Ishikawa (cell line): Measurements from ENCODE around the gene F2.

Experiments
- CEBPB ChIP-seq: IDR thresholded peaks from 2 replicates; pipeline ENCODE4 v1.6.1; 2012
- CREB1 ChIP-seq: IDR thresholded peaks from 2 replicates; pipeline ENCODE4 v1.6.1; 2012; ENCODE audit warnings: low read depth
- EGR1 ChIP-seq: IDR thresholded peaks from 2 replicates; pipeline ENCODE4 v1.6.1; 2012
- EP300 ChIP-seq: IDR thresholded peaks from 2 replicates; pipeline ENCODE4 v1.6.1; 2012; ENCODE audit warnings: borderline replicate concordance
- FOXM1 ChIP-seq: IDR thresholded peaks from 2 replicates; pipeline ENCODE4 v1.6.1; 2012; ENCODE audit warnings: low read depth, borderline replicate concordance
- NFIC ChIP-seq: IDR thresholded peaks from 2 replicates; pipeline ENCODE4 v1.6.1; 2012
- RAD21 ChIP-seq: IDR thresholded peaks from 2 replicates; pipeline ENCODE4 v1.6.1; 2012; ENCODE audit warnings: low read depth
- TAF1 ChIP-seq: IDR thresholded peaks from 2 replicates; pipeline ENCODE4 v1.6.1; 2012; ENCODE audit warnings: low read depth, mild to moderate bottlenecking
- TCF12 ChIP-seq: IDR thresholded peaks from 2 replicates; pipeline ENCODE4 v1.6.1; 2012; ENCODE audit warnings: low read depth
- TEAD4 ChIP-seq: IDR thresholded peaks from 2 replicates; pipeline ENCODE4 v1.6.1; 2012
- YY1 ChIP-seq: IDR thresholded peaks from 2 replicates; pipeline ENCODE4 v1.6.1; 2012; ENCODE audit warnings: low read depth
- ZBTB7A ChIP-seq: IDR thresholded peaks from 2 replicates; pipeline ENCODE4 v1.6.1; 2012; ENCODE audit warnings: low read depth
- TF ChIP-seq, protein P1 (sequence below): IDR thresholded peaks from 2 replicates; pipeline ENCODE4 v1.6.1; 2012
- TF ChIP-seq, protein P2 (sequence below): IDR thresholded peaks from 2 replicates; pipeline ENCODE4 v1.6.1; 2012
- TF ChIP-seq, protein P3 (sequence below): IDR thresholded peaks from 2 replicates; pipeline ENCODE4 v1.6.1; 2012; ENCODE audit warnings: low read depth, mild to moderate bottlenecking

F2 gene

DNA sequence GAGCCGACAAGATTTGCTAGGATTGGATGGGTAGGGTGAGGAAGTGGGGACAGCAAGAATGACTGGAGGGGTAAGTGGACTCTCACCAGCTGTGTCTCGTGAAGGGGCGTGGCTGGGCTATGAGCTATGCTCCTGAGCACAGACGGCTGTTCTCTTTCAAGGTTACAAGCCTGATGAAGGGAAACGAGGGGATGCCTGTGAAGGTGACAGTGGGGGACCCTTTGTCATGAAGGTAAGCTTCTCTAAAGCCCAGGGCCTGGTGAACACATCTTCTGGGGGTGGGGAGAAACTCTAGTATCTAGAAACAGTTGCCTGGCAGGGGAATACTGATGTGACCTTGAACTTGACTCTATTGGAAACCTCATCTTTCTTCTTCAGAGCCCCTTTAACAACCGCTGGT lies 19.9 kb downstream of the F2 start:
- TF ChIP-seq ZBTB7A = no peak
- TF ChIP-seq, protein P1, sequence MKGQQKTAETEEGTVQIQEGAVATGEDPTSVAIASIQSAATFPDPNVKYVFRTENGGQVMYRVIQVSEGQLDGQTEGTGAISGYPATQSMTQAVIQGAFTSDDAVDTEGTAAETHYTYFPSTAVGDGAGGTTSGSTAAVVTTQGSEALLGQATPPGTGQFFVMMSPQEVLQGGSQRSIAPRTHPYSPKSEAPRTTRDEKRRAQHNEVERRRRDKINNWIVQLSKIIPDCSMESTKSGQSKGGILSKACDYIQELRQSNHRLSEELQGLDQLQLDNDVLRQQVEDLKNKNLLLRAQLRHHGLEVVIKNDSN = no peak
- TF ChIP-seq, protein P2, sequence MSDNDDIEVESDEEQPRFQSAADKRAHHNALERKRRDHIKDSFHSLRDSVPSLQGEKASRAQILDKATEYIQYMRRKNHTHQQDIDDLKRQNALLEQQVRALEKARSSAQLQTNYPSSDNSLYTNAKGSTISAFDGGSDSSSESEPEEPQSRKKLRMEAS = no peak
- TF ChIP-seq EP300 = no peak
- no peak for TF ChIP-seq TAF1
- TF ChIP-seq TCF12 = no peak
- TF ChIP-seq CREB1 = no peak
- no peak for TF ChIP-seq TEAD4
- TF ChIP-seq, protein P3, sequence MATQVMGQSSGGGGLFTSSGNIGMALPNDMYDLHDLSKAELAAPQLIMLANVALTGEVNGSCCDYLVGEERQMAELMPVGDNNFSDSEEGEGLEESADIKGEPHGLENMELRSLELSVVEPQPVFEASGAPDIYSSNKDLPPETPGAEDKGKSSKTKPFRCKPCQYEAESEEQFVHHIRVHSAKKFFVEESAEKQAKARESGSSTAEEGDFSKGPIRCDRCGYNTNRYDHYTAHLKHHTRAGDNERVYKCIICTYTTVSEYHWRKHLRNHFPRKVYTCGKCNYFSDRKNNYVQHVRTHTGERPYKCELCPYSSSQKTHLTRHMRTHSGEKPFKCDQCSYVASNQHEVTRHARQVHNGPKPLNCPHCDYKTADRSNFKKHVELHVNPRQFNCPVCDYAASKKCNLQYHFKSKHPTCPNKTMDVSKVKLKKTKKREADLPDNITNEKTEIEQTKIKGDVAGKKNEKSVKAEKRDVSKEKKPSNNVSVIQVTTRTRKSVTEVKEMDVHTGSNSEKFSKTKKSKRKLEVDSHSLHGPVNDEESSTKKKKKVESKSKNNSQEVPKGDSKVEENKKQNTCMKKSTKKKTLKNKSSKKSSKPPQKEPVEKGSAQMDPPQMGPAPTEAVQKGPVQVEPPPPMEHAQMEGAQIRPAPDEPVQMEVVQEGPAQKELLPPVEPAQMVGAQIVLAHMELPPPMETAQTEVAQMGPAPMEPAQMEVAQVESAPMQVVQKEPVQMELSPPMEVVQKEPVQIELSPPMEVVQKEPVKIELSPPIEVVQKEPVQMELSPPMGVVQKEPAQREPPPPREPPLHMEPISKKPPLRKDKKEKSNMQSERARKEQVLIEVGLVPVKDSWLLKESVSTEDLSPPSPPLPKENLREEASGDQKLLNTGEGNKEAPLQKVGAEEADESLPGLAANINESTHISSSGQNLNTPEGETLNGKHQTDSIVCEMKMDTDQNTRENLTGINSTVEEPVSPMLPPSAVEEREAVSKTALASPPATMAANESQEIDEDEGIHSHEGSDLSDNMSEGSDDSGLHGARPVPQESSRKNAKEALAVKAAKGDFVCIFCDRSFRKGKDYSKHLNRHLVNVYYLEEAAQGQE = no peak
- no peak for TF ChIP-seq YY1

DNA sequence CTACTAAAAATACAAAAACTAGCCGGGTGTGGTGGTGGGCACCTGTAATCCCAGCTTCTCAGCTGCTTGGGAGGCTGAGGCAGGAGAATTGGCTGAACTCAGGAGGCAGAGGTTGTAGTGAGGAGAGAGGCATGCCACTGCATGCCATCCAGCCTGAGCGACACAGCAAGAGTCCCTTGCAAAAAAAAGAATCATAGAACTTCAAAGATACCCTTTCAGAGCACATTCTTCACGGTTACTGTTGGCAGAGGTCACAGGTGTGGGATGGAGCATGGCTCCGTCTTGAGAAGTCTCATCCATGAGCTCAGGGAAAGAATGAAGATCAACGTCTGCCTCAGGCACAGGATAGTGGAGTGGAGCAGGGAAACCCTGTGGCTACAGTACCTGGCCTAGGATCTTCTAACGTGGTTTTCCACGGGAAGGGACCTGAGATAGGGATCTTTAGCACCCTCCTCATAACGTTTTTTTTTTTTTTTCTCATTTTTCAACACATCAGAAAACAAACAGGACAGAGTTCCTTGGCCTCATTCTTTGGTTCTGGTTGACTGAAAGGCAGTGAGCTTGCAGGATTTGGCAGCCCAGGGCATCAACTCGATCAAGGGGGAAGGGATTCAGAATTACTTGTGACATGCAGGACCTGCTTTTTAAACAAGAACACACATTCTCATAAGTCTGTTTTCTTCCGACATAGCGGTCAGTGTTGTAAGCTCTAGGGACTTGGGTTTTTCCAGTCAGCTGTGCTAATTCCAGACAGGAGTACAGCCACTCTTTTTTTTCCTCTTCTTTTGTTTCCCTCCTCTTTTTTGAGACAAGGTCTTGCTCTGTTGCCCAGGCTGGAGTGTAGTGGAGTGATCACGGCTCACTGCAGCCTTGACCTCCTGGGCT lies 22.8 kb downstream of the F2 start:
- no peak for TF ChIP-seq TEAD4

DNA sequence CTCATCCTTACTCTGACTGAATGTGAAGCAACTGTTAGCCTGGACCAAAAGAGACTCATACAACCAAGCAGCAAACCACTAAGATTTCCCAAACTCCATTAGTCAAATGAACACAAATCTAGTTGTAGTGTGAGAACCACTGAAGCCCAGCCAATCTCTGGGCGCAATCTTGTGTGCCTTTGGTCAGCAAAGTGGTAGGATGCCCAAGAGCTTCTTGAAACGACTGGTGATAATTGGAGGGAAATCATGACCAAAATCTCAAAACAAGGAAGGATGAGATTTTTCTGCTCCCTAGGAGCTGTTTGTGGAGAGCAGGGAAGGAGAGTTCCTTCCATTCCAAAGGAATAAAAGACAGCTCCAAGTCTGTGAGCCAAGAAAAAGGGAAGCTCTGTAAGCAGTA lies 24.0 kb downstream of the F2 start:
- TF ChIP-seq CREB1 (no peak), EGR1 (no peak)

DNA sequence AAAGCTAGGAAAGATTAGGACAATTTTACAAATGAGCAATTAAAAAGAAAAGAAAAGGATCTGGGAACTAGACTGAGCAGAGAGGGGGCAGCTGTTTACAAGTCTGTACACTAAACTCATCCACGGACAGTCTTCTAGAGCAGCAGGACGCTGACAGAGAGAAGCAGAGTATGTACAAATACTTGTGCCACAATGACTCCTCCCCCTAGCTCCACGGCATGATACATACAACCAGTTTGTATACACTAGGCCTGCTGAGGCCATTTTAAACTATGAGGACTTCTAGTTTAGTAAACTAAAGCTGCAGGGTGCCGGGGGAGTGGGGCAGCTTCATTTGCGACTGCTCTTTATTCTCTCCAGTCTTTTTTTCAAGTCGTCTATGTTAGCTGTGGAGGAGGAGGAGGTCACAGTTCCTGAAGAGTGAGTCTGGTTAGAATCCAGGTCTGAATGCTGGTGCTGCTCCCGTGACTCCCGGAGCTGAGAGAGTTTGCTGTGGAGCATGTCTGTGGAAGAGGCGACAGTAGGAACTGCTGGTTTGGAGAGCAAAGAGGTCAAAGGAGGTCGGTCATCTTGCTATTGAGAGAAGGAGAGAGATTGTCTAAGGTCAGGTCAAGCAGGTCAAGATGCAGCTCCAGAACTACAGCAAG lies 24.8 kb downstream of the F2 start:
- TF ChIP-seq TCF12 (no peak), RAD21 (no peak), YY1 (no peak)
- TF ChIP-seq, protein P2 = no peak

DNA sequence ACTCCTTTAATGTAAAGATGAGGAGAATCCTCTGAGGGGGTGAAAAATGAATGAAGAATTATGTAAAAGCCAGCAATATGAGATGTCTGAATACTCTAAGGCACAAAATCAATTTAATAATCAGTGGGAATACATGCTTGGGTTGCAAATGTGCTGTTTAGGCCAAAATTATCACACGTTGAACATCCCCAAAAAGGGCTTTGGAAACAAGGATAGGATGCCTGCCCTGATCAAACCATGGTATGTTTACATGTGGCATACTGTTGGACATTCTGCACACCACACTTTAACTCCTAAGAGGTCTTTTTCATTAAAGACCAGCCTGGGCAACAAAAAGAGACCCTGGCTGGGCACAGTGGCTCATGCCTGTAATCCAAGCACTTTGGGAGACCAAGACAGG lies 26.3 kb downstream of the F2 start:
- TF ChIP-seq RAD21 = no peak
- no peak for TF ChIP-seq CREB1
- no peak for TF ChIP-seq TEAD4
- TF ChIP-seq, protein P3 = no peak
- no peak for TF ChIP-seq TCF12
- no peak for TF ChIP-seq NFIC
- TF ChIP-seq, protein P1 = no peak
- no peak for TF ChIP-seq FOXM1
- no peak for TF ChIP-seq EP300
- TF ChIP-seq YY1 = no peak
- TF ChIP-seq CEBPB = no peak
- no peak for TF ChIP-seq EGR1
- TF ChIP-seq ZBTB7A = no peak
- TF ChIP-seq, protein P2 = no peak
- no peak for TF ChIP-seq TAF1

DNA sequence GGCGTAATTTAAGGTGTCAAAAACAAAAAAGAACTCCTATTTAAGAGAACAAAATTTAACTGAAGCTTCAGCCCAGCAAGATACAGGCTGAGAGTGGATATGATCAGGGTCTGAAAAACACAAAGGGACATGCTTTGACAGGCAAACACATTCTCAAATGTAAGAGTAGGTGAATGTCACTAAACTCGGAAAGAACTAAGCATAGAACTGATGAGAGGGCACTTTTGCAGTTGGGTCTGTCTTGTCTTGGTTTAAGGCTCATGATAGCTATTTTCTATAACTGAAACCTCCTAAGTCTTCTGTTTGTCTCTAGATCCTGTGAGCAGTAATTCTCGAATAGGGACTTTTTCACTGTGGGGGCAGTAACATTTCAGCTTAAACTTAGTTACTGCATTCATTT lies 27.0 kb downstream of the F2 start:
- TF ChIP-seq, protein P2 = no peak
- TF ChIP-seq TCF12 (no peak), YY1 (no peak), ZBTB7A (no peak), CREB1 (no peak), TAF1 (no peak), TEAD4 (no peak), EP300 (no peak), NFIC (no peak), EGR1 (no peak), RAD21 (no peak)
